RPMI7951 (cell line): ENCODE data around the gene BST1. TPM values are rescaled to one million over a fixed set of nuclear protein-coding genes. Genes with fewer than 3 reads are reported as not detected.

Source experiments
- DNase-seq: peaks from one replicate; pipeline ENCODE4 v3.0.0-alpha.2; 2012; ENCODE audit warnings: low read depth
- total RNA-seq: library from RNA; depleted of rRNA; stranded (reverse); fragments of >200 nt; shearing (Covaris generic); gene quantifications from 2 replicates; pipeline ENCODE4 v1.2.3, GENCODE V29; 2014

The BST1 gene
- total RNA-seq, 1 experiment from 2014 or later: 15.3 TPM

GRCh38 chr4:15676039-15676438 is 26.8 kb upstream of the BST1 start:
- DNase-seq: no peak

GRCh38 chr4:15676899-15677298 is 26.0 kb upstream of the BST1 start:
- DNase-seq: no peak

- DNase-seq: peak; percentile 39
These were observed 25.3 kb upstream of the BST1 start for GRCh38 chr4:15677507-15677988.

- no peak for DNase-seq
These were observed 21.8 kb upstream of the BST1 start for GRCh38 chr4:15681067-15681371.

GRCh38 chr4:15681372-15682241 is 21.3 kb upstream of the BST1 start, which contains the start of gene FAM200B:
Gene FAM200B (plus strand): TSS chr4:15681827. CDS start chr4:15686978, 5,151 bp downstream.
- peak; percentile 98 for DNase-seq

- no peak for DNase-seq
These were observed 20.4 kb upstream of the BST1 start for GRCh38 chr4:15682242-15683142.

GRCh38 chr4:15683143-15683495 is 19.7 kb upstream of the BST1 start:
- no peak for DNase-seq

GRCh38 chr4:15684498-15684897 is 18.4 kb upstream of the BST1 start:
- no peak for DNase-seq

- no peak for DNase-seq
These were observed 14.8 kb upstream of the BST1 start for GRCh38 chr4:15688051-15688450.

- DNase-seq: no peak
These were observed 13.3 kb upstream of the BST1 start for GRCh38 chr4:15689540-15689939.

GRCh38 chr4:15690020-15690809 is 12.7 kb upstream of the BST1 start:
- peak; percentile 93 for DNase-seq

GRCh38 chr4:15691346-15692135 is 11.3 kb upstream of the BST1 start:
- DNase-seq: peak; percentile 88

- DNase-seq: no peak
These were observed 10.3 kb upstream of the BST1 start for GRCh38 chr4:15692602-15693001.

- DNase-seq: no peak
These were observed 8.4 kb upstream of the BST1 start for GRCh38 chr4:15694431-15694830.

GRCh38 chr4:15695240-15695699 is 7.6 kb upstream of the BST1 start:
- peak; percentile 99 for DNase-seq

- no peak for DNase-seq
These were observed 7.1 kb upstream of the BST1 start for GRCh38 chr4:15695729-15696128.

- no peak for DNase-seq
These were observed 6.0 kb upstream of the BST1 start for GRCh38 chr4:15696866-15697265.

- DNase-seq: no peak
These were observed 574 bp downstream of the BST1 start for GRCh38 chr4:15703439-15703838.

GRCh38 chr4:15704129-15704528 is 1.3 kb downstream of the BST1 start:
- DNase-seq: no peak

- no peak for DNase-seq
These were observed 3.9 kb downstream of the BST1 start for GRCh38 chr4:15706646-15707362.
